ENCODE data around the gene SUPT20HL2.
"Not testable (repeated sequence)": the region's sequence is repeated elsewhere in the genome, so short reads cannot be mapped to it uniquely, and the experiment has no call there.

Gene SUPT20HL2

DNA sequence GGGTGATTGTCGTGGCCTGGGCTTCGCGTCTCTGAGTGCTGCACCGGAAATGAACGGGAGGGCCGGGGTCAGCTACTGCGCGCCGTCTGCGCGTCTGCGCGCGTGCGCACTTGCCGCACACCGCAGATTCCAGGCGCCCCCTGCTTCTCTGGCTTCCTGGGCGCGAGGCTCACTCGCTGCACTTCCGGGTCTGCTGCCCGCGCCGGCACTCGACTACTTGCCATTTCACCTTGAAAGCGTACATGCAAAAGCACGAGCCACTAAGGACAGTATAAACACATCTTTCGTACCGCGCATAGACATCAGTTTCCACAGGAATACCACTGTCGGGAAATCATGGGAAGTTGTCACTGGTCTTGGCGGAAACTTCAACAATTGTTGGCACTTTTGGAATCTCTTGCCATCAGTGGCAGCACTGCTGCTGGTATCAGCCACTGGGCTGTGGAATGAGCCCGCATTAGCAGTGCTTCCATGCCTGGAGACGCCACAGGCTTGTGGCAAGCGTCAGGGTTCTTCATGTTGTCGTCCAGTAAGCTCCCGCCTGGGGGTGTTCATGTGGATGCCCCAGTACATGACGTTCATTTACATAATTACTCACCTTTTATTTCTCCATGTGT lies at the start of gene SUPT20HL2:
SUPT20HL2 (minus strand) TSS at position 51 of the 617 bp plus-strand sequence. CDS start 754 bp downstream, outside the sequence.
- DNase-seq (ENCODE audit: low spot score) = no peak

DNA sequence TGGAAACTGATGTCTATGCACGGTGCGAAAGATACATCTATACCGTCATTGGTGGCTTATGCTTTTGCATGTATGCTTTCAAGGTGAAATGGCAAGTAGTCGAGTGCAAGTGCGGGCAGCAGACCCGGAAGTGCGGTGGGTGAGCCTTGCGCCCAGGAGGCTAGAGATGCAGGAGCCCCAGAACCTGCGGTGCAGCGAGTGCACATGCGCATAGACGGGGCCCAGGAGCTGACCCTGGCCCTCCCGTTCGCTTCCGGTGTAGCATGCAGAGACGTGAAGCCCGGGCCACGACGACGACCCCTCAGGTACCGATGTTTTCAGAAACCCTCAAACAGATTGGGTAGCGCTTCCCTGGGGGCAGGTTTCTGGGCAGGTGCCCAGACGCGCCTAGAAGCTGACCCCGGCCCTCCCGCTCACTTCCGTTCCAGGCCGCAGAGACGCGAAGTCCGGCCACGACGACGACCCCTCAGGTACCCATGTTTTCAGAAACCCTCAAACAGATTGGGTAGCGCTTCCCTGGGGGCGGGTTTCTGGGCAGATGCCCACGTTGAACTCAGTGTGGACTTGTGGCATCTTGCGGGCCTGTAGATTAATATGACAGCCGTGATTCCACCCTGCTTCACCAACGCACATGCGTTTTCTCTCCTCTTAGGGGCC lies 48.3 kb upstream of the SUPT20HL2 start:
- not testable (repeated sequence) for DNase-seq (ENCODE audit: low spot score)

DNA sequence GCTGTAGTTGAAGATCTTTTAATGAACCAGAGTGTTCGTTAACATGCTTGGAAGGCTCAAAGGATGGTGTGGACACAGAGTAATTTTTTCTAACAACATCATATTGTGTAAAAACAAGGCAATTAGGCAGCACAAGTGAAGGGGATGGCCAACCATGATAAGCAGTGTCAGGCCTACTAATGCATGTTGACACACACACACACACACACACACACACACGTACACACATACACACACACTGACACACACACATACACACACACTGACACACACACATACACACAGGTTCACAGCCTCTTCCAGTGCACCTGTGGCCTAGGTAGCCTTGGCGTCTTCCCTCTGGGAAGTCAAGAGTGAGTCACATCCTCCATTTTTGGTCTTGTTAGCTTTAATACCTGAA lies 46.4 kb upstream of the SUPT20HL2 start, which contains the start of gene SUPT20HL1:
SUPT20HL1 (plus strand) TSS at position 368 of the 400 bp plus-strand sequence. CDS start 2,122 bp downstream, outside the sequence.
- no peak for DNase-seq (ENCODE audit: low spot score)

DNA sequence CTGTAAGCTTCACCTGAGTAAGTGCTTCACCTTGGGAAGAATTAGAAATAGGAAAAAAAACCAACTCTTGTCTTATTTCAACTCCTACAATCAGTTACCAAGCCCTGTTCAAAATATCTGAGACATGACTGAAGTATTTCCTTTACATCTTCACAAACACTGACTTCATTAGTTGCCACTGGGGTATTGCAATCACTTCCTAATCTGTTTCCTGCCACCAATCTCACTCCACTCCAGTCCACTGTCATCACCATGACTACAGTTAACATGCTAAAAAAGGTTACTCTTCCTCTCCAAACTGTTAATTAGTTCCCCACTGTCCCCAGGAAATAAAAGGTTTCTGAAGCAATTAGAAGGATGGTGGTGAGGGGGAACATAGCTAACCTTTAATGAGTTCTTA lies 43.2 kb upstream of the SUPT20HL2 start:
- no peak for DNase-seq (ENCODE audit: low spot score)

DNA sequence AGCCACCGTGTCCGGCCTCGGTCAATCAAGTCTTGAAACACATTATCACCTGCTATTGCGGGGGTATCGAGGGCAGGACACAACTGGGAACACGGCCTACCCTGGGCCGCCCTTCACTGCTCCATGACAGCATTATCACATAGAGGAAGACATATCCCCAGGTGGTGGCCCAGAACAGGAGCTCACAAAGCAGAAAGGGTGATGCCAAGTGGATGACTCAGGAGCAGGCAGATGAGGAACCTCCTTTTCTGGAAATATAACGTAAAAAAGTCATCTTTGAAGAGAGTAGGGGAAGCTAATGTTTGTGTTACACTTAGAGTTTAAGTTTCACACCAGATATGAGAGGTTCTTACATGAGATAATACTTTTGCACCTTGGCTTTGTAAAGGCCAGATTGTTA lies 41.2 kb upstream of the SUPT20HL2 start:
- no peak for DNase-seq (ENCODE audit: low spot score)

DNA sequence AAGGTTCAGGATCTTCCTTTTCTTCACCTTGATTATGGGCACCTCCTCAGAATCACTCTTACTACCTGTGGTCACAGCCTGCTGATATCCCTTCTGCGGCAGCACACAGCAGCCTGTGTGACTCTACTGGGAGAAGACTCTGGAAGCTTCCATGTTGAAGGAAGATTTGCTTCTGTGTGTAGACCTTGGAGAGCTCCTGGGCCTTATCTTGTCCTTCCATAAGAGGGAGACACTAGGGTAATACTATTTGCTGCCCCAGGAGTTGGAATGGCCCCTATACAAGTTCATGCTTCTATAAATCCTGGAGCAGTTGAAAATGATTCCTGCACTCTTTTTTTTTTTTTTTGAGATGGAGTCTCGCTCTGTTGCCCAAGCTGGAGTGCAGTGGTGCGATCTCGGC lies 36.3 kb upstream of the SUPT20HL2 start:
- no peak for DNase-seq (ENCODE audit: low spot score)

DNA sequence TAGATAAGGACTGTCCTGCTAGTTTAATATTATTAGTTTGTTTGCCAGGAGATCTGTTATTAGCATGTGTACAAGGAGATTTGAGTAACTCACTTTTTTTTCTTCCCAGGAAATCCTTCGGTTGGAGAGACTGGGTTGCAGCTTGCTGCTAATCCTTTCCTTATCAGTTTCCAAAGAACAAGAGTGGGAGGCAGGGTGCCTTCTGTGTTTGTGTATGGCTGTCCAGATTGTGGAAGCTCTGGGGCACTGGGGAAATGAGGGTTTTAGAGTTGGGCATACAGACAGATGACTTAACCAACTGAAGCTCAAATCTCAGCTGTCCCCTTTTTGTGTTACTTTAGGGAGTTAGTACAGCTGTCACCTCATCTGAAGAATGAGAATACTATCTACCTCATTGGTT lies 34.0 kb upstream of the SUPT20HL2 start:
- DNase-seq (ENCODE audit: low spot score) = no peak

DNA sequence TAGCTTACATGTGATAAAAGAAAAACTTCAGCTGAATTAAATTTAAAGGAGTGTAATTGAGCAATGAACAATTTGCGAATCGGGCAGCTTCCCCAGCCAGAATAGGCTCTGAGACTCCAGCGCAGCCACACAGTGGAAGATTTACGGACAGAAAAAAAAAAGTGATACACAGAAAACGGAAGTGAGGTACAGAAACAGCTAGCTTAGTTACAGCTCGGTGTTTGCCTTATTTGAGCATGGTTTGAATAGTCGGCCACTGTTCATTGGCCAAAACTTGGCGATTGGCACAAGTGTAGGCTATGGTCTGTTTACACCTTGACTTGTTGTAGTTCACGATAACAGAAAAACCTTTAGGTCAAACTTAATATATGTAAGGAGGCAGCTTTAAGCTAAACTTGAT lies 29.9 kb upstream of the SUPT20HL2 start:
- DNase-seq (ENCODE audit: low spot score) = no peak

DNA sequence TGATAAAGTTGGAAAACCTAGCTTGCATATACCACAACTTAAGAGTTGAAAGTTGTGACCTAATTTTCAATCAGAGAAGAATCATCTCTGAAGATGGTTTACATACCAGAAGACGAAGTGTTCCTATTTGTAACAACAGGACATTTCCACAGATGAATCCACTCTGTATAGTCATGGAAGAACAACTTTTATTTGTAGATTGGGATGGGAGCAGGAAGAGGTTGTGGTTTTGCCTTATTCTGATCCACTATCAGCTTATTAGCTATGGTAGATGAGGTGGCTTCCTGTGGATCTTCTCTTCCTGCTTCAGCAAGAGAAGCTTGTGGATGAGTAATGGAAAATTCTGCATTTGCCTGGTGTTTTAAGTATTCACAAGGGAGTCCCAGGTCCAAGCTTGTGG lies 27.9 kb upstream of the SUPT20HL2 start:
- DNase-seq (ENCODE audit: low spot score) = no peak

DNA sequence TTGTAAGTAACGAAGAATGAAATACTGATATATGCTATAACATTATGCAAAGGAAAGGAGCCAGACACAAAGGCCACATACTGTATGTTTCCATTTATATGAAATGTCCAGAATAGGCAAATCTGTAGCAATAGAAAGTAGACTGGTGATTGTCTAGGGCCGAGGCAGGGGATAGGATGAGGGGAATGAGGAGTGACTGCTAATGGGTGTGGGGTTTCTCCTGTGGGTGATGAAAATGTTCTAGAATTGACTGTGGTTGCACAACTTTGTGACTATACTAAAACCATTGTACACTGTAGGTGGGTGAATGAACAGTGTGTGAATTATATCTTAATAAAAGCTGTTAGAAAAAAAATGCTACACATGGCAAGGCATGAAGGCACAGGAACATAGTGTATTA lies 26.6 kb upstream of the SUPT20HL2 start:
- no peak for DNase-seq (ENCODE audit: low spot score)

DNA sequence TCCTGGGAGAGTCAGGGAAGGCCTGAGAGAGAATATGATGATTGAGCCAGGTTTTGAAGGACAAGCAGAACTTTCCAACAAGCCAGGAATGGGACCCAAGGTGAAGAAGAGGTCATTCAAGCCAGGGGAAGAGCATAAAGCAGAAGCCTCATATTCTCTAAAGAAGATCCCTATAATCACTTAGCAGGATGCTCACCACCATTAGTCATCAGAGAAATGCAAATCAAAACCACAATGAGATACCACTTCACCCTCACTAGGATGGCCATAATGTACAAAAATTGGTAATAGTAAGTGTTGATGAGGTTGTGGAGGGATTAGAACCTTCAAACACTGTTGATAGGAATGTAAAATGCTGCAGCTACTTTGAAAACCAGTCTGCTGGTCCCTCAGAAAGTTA lies 26.0 kb upstream of the SUPT20HL2 start:
- DNase-seq (ENCODE audit: low spot score) = no peak

DNA sequence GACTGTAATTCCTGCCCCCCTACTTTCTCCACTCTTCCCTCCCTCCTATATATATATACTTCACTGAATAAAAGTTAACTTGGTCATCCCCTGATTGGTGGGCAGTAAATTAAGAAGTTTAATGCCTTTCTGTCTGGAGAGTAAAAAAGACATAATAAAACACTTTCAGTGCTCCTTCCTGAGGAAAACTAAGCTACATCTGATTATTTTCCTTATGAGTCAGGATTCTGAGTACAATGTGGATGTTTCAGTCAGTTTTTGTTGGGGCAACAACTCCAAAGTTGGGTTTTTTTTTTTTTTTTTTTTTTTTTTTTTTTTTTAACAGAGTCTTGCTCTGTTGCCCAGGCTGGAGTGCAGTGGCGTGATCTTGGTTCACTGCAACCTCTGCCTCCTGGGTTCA lies 22.0 kb upstream of the SUPT20HL2 start:
- DNase-seq (ENCODE audit: low spot score) = no peak

DNA sequence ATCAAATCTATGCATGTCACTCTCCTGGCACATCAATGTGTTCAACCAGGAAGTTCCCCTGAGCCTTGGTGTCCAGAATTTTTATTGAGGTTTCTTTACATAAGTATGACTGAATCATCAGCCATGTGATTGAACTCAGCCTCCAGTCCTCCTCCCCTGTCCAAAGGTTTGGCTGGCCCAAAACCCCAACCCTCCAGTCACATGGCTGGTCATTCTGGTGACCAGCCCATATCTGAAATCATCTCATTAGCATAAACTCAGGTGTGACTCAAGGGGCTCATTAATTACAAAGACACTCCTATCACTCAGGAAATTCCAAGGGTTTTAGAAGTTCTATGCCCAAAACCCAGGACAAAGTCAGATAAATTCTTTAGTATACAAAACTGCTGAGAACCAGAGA lies 20.6 kb upstream of the SUPT20HL2 start:
- no peak for DNase-seq (ENCODE audit: low spot score)

DNA sequence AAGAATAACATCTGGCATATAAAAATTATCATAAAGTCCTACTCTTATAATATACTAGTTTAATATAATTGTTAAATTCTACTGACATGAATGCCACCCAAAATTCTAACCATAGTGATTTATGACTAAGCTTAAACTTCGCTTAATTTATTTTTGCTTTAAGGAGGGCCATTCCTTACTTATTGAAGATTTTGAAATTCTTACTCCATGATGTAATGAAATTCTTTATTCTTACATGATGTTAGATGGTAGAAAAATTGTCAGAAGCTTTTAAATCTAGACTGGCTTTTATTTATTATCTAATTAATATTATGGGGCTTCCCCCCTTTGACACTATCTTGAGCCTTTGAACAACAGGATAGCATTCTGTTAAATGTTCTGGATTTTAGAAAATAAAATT lies 19.5 kb upstream of the SUPT20HL2 start:
- DNase-seq (ENCODE audit: low spot score) = no peak

DNA sequence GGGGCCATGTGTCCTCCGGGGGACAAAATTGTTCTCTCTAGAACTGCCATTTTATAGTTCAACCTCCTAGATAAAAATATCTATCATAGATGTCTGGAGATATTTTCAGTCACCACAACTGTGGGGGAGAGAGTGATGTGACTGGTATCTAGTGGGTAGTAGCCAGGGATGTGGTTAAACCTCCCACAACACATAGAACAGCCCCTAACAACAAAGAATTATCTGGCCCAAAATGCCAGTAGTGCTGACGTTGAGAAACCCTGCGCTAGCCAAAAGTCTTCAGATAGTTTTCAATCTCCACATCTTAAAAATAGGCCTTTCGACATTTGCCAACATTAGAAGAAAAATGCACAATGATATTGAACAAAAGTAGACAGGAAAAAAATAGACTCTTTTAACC lies 19.0 kb upstream of the SUPT20HL2 start:
- DNase-seq (ENCODE audit: low spot score) = no peak

DNA sequence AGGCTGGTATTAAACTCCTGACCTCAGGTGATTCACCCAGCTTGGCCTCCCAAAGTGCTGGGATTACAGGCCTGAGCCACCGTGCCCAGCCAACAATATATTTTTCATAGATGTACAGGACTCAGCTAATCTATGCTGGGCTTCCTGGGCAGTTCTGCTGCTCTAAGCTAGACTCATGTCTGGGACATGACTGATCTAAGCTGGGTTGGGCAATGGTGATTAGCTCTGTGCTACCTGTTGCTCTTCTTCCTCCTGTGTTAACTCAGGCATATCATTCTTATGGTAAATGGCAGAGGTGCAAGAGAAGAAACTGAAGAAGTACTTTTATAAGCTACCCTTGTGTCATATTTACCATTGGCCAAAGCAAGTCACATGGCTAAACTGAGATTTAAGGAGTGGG lies 11.4 kb upstream of the SUPT20HL2 start:
- DNase-seq (ENCODE audit: low spot score) = no peak

DNA sequence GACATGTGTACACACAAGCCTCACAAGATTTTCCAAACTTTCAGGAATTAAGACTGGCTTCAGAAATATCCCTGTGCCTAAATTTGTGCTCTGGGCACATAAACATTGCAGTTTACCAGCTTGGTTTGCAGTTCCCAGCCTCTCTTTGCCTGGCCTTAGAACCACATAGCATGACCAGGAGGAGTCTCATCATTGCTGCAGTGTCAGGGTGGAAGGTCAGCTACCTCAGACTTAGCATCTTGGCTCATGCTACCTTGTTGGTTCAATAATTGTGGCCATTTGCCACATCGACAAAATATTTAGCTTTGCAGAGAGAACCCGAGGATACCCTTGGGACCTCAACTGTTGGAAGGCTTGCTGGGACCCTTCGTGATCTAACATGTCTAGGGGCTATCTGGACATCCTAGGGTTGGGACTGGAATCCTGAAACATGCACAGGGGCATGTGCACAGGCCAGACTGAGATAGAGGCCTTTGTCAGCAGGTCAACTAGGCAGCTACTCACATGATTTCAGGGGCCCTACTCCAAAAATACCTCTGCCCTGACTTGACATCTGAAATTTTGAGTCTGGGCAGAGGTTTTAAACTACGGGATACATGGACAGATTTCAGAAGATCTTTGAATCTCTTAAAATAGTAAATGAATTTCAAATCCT lies 8.0 kb upstream of the SUPT20HL2 start:
- DNase-seq (ENCODE audit: low spot score) = no peak

DNA sequence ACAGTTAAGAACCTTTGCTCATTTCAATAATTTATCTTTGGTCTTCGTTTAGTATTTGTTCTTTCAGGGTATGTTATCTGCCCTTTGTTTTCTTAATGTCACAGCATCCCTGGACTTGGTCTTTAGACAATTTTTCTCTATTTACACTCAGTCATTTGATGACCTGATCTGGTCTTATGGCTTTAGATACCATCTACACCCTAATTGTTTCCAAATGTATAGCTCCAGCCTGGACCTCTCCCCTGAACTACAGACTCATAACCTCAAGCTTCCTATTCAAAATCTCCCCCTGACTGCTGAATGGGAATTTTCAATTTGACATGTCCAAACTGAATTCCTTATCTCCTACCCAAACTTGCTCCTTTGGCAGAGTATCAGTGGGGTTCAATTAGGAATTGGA lies 3.7 kb upstream of the SUPT20HL2 start:
- DNase-seq (ENCODE audit: low spot score) = no peak

DNA sequence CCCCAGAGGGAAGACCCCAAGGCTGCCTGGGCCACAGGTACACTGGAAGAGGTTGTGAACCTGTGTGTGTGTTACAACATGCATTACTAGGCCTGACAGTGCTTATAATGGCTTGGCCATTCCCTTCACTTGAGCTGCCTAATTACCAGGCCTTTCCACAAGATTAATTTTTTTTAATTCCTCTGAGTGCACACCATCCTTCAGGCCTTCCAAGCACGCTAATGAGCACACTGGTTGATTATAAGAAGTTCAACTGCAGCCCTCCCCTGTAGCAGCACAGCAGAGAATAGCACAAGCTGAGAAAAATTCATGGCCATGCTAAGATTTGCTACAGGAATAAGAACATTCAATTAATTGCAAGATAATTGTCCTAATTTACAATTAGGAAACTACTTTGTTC lies 2.2 kb upstream of the SUPT20HL2 start:
- DNase-seq (ENCODE audit: low spot score) = no peak

DNA sequence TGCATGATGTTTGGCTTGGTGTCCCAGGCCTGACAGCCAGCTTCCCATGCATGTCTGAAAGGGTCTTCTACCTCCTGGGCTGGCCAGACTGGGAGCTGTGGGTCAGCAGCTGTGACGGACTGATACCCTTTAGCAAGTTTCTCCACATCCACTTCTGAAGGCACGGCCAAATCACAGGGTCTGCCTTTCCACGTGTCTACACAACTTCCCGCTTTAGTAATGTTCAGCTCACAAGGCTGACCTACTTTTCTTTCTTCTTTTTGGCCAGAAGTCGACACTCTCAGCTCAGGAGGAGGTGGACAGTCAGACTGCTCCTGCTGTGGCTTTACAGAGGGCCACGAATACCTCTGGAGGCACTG lies 1.6 kb downstream of the SUPT20HL2 start:
- not testable (repeated sequence) for DNase-seq (ENCODE audit: low spot score)

DNA sequence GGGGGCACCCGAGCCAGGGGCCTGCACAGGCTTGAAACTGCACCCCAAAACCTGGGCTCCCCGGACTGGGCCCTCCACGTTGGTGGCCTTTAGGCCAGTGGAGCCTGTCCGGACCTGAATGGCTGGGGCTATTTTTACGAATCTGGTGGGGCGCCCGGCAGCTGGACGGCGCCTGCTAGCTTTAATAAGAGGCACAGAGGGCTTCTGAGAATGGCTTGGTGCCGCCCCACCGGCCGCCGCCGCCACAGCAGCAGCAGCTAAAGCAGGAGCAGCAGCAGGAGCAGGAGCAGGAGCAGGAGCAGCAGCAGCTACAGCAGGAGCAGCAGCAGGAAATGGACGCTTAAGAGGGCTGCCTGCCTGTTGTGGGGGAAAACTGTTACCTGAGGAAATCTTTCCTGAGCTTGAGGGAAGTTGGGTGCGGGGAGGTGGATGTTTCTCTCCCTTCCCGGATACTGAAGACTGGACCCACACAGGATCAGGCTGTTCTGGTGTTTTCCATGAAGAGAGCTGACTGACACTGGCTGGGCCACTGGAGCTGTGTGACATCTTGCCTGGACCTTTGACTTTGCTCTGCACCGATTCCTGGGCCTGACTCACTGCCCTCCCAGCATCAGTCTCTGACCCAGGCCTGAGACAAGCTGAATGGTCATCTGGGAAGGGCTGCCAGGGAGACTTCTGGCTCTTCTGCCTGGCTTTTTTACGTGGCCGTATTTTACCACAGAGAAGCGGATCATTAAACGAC lies 2.2 kb downstream of the SUPT20HL2 start:
- not testable (repeated sequence) for DNase-seq (ENCODE audit: low spot score)

DNA sequence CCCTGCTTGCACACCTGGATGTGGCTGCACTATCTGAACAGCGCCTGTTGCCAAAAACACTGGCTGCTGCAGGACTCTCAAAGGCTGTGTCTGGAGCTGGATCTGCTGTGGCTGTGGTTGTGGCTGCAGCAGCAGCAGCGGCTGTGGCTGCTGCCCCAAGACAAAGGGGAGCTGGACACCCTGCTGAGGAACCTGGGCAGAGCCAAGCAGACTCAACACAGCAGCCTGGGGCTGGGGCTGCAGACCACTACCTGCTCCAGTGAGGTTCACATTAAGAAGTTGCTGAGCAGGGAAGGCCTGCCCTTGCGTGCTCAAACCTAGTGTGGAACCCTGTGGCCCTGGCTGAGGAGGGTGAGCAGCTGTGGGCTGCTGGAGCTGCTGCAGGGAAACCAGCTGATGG lies 3.0 kb downstream of the SUPT20HL2 start:
- DNase-seq (ENCODE audit: low spot score) = not testable (repeated sequence)
